K562 (cell line): ENCODE data around the gene ACP4. TPM values are rescaled to one million over a fixed set of nuclear protein-coding genes. Genes with fewer than 3 reads are reported as not detected.

Source experiments
- CBFA2T2 ChIP-seq: fragments of 450-650 bp; conservative IDR thresholded peaks from 2 replicates; pipeline ENCODE4 v1.6.1; 2017; ENCODE audit warnings: mild to moderate bottlenecking
- FOXJ2 ChIP-seq: fragments of 200-800 bp; sonication (Bioruptor generic); IDR thresholded peaks from 2 replicates; pipeline ENCODE4 v1.6.1; 2016; ENCODE audit warnings: missing genetic modification characterization, missing compliant biosample characterization
- MEIS2 ChIP-seq: fragments of 450-650 bp; IDR thresholded peaks from 2 replicates; pipeline ENCODE4 v1.6.1; 2014; ENCODE audit warnings: mild to moderate bottlenecking; ENCODE audit not compliant: partially characterized antibody
- SETDB1 ChIP-seq: IDR thresholded peaks from one replicate; pipeline ENCODE4 v1.6.1; 2012; ENCODE audit warnings: low read length, control low read depth, inconsistent platforms
- SMARCB1 ChIP-seq: IDR thresholded peaks from 2 replicates; pipeline ENCODE4 v1.6.1; 2011; ENCODE audit warnings: improper control_type of control experiment, low read depth; ENCODE audit not compliant: insufficient read length
- SREBF2 ChIP-seq: sonication (generic); formaldehyde crosslinking; IDR thresholded peaks from 2 replicates; pipeline ENCODE4 v1.4.0; 2020; ENCODE audit warnings: mild to moderate bottlenecking, missing genetic modification reagents
- TEAD2 ChIP-seq: fragments of 450-650 bp; IDR thresholded peaks from 2 replicates; pipeline ENCODE4 v1.6.1; 2016; ENCODE audit warnings: missing genetic modification characterization, control low read depth, missing compliant biosample characterization
- ZNF347 ChIP-seq: fragments of 450-650 bp; formaldehyde crosslinking; IDR thresholded peaks from 2 replicates; pipeline ENCODE4 v1.4.0; 2020; ENCODE audit warnings: low read depth, mild to moderate bottlenecking, moderate library complexity
- polyA plus RNA-seq, 8 experiments: library from polyadenylated mRNA; depleted of rRNA in 4 of 8; stranded (reverse) in 5 of 8; unstranded in 3 of 8; fragments of >200 nt; fragmentation: Nextera tagmentation in 2 of 8; fragmentation: Illumina TruSeq in 1 of 8; extraction: Ambion mirVana in 2 of 8; extraction: Trizol in 1 of 8; gene quantifications; 2 replicates each; pipeline versions ENCODE4 v1.2.1 to v1.2.3, GENCODE V29; 2011 to 2014; ENCODE audit warnings: inconsistent platforms in 1 of 8, missing spikeins in 1 of 8
- total RNA-seq, 7 experiments: library from RNA; depleted of rRNA in 6 of 7; stranded (reverse); fragments of >200 nt in 6 of 7; fragmentation: Illumina TruSeq in 2 of 7; extraction: Trizol in 2 of 7; gene quantifications; 2 replicates each; pipeline versions ENCODE4 v1.2.1 to v1.2.3, GENCODE V29; 2011 to 2021; ENCODE audit warnings: low replicate concordance in 1 of 7
- TF ChIP-seq, protein P1 (sequence below): fragments of 250-450 bp; sonication (Bioruptor Pico); IDR thresholded peaks from 2 replicates; pipeline ENCODE4 v1.8.0; 2021; ENCODE audit warnings: moderate library complexity, mild to moderate bottlenecking, inconsistent platforms
- TF ChIP-seq, protein P2 (sequence below): sonication (generic); formaldehyde crosslinking; IDR thresholded peaks from 2 replicates; pipeline ENCODE4 v1.8.0; 2023; ENCODE audit warnings: mild to moderate bottlenecking, missing genetic modification reagents

The ACP4 gene
- total and polyA plus RNA-seq, 9 of the 15 experiments (the other 6 are each of a cell fraction or from before 2014, with no cell fraction given) = not detected

DNA sequence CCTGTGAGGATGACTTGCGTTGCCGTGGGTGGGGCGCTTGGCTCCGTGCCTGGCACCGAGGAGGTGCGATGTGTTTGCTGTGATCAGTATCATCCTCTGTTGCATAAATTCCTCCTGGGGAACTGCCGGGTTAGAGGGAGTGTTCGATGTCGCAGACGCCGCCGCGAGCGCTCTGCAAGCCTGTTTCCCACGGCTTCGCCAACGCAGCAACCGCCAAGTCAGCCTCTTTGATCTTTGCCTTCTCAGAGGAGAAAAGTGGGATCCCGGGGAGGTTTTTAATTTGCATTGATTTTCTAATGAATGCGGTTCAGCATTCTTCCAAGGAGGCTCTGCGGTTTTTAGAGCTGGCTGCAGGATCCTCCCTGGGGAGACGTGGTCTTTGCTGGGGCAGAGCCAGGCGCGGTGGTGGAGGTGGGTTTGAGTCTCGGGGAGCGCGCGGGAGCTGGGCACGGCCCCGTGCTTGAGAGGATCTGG is 12.3 kb upstream of the ACP4 start (continued):
- no peak for TF ChIP-seq SETDB1
- no peak for TF ChIP-seq SMARCB1
- TF ChIP-seq CBFA2T2 = no peak
- 0 out of 2 replicates have a peak, but pooled peaks have one; percentile 27 for TF ChIP-seq FOXJ2 (tag)
- TF ChIP-seq, protein P1, sequence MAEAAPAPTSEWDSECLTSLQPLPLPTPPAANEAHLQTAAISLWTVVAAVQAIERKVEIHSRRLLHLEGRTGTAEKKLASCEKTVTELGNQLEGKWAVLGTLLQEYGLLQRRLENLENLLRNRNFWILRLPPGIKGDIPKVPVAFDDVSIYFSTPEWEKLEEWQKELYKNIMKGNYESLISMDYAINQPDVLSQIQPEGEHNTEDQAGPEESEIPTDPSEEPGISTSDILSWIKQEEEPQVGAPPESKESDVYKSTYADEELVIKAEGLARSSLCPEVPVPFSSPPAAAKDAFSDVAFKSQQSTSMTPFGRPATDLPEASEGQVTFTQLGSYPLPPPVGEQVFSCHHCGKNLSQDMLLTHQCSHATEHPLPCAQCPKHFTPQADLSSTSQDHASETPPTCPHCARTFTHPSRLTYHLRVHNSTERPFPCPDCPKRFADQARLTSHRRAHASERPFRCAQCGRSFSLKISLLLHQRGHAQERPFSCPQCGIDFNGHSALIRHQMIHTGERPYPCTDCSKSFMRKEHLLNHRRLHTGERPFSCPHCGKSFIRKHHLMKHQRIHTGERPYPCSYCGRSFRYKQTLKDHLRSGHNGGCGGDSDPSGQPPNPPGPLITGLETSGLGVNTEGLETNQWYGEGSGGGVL (CRISPR knock-in tag) = no peak
- TF ChIP-seq ZNF347 = no peak
- TF ChIP-seq MEIS2 = no peak
- TF ChIP-seq SREBF2 = no peak
- TF ChIP-seq TEAD2 = no peak
- TF ChIP-seq, protein P2, sequence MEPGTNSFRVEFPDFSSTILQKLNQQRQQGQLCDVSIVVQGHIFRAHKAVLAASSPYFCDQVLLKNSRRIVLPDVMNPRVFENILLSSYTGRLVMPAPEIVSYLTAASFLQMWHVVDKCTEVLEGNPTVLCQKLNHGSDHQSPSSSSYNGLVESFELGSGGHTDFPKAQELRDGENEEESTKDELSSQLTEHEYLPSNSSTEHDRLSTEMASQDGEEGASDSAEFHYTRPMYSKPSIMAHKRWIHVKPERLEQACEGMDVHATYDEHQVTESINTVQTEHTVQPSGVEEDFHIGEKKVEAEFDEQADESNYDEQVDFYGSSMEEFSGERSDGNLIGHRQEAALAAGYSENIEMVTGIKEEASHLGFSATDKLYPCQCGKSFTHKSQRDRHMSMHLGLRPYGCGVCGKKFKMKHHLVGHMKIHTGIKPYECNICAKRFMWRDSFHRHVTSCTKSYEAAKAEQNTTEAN = no peak
